GM19238 (cell line): ENCODE measurements around the gene SLC27A6.

Source experiments
- DNase-seq: peaks from one replicate; pipeline ENCODE4 v3.0.0; 2011; ENCODE audit warnings: low spot score; ENCODE audit not compliant: insufficient read length

SLC27A6 gene

GRCh38 chr5:129063483-129064113 lies 98.3 kb downstream of the SLC27A6 start:
- no peak for DNase-seq

GRCh38 chr5:129065721-129066120 lies 100.4 kb downstream of the SLC27A6 start:
- DNase-seq: no peak

- DNase-seq: no peak
Observed at GRCh38 chr5:129067745-129068144, 102.5 kb downstream of the SLC27A6 start.

GRCh38 chr5:129069292-129069691 lies 104.0 kb downstream of the SLC27A6 start:
- DNase-seq: no peak

GRCh38 chr5:129073111-129073510 lies 107.8 kb downstream of the SLC27A6 start:
- DNase-seq: no peak

- no peak for DNase-seq
Observed at GRCh38 chr5:129074903-129075302, 109.6 kb downstream of the SLC27A6 start.

GRCh38 chr5:129077433-129078075 lies 112.3 kb downstream of the SLC27A6 start:
- DNase-seq: no peak

GRCh38 chr5:129078247-129078646 lies 113.0 kb downstream of the SLC27A6 start:
- DNase-seq: no peak

- DNase-seq: no peak
Observed at GRCh38 chr5:129078660-129079059, 113.4 kb downstream of the SLC27A6 start.

GRCh38 chr5:129079496-129079895 lies 114.2 kb downstream of the SLC27A6 start:
- DNase-seq: no peak

GRCh38 chr5:129080766-129081165 lies 115.5 kb downstream of the SLC27A6 start:
- DNase-seq: no peak

GRCh38 chr5:129082225-129083136 lies 117.2 kb downstream of the SLC27A6 start:
- DNase-seq: no peak
